Erythroblast (primary cell): Measurements from ENCODE around the gene OS9.

ENCODE experiments used
- DNase-seq, 2 experiments: peaks; one replicate each; lab custom pipeline; 2025; lab: John Stamatoyannopoulos, UW
- GATA1 ChIP-seq: IDR thresholded peaks from 2 replicates; pipeline ENCODE4 v1.6.1; 2011; ENCODE audit warnings: low read depth, mild to moderate bottlenecking, control low read depth, low read length, moderate library complexity
- POLR2A ChIP-seq: IDR thresholded peaks from 2 replicates; pipeline ENCODE4 v1.6.1; 2011; ENCODE audit warnings: mild to moderate bottlenecking, low read length

The OS9 gene

DNA sequence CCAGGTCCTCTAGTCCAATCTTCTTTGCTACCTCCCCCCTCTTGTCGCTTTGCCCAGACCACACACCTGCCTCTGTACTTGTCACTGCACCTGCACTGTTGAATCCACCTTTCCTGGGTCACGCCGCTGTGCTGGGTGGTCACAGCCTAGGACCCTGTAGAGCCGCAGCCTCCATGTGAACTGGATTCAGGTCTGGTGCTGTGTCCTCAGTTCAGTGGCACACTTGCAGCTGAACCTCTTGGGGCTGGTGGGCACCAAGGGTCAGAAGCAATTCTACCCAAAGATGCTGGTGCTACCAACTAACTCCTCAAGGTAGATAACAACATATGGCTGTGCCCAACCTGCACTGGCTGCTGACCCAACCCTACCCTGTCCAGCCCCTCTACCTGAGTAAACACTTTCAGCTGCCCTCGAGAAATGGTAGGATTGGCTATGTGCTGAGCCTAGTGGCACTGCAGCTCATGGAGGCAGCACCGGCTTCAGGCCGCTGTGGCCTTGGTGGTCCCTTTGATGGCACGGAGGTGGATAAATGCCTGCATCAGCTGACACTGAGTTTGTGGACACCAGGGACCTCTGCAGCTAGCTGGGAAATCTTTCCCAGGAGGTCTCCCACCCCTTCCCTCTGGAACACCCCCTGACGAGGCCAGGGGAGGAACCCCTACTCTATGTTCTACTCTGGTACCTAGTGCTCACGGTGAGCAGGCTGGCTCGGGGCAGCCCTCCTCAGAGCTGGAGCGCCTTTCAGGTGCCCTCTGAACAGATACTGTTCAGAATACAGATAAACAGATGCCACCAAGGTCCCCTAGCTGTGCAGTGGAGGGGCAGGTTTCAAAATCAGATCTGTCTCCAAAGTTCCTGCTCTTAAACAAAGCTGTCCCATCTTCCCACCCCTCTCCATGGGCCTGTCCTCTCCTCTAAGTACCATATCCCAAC lies 30.3 kb downstream of the OS9 start:
- TF ChIP-seq GATA1 = no peak
- TF ChIP-seq POLR2A = no peak
- no peak for DNase-seq

DNA sequence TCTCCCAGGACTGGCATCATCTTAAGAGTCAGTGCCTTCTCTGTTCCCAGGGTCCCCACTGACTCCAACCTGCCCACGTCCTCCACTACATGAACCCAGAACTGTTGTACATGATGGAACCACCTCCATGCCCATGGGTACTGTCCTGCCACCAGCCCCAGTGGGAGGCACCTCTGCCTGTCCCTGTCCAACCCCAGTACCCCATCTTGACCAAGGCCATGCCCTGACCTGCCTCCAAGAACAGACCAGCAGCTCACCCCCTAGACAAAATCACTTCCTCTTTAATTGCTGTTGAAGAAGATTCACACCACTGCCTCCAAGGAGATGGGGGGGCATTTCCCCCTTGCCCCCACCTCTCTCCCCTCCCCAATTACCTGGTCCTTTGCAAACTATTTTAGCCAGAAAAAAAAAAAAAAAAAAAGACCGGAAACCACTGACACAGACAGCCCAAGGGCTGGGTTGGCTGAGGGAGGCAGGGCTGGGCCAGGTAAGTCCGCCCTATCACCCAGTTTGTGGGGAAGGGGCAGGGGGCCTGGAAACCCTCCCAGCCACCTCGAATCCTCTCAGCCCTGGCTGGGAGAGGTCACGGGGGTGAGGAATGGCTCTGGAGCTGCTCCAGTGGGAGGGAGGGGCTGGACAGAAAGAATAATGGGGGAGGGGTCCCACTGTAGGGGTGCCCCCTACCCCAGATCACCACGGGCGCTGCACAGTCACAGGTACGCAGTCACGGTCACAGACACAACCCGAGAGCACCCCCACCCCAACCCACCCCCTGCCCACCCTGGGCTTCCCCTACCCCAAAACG lies 31.2 kb downstream of the OS9 start:
- no peak for DNase-seq
- no peak for TF ChIP-seq GATA1

DNA sequence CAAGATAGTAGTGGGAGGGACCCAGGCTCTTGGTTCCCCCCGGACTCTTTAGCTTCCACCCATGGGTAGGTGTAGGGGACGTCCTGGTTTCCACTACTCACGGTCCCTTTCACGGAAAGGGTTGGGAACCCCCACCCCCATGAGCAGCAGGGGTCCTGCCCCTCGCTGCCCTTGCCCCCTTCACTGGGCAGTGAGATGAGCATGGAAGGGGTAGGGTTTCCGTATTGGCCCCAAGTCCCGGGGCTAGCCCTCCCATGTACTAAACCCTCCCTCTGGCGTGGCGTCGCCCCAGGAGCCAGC lies 31.9 kb downstream of the OS9 start:
- DNase-seq = no peak
- TF ChIP-seq POLR2A (no peak), GATA1 (no peak)

DNA sequence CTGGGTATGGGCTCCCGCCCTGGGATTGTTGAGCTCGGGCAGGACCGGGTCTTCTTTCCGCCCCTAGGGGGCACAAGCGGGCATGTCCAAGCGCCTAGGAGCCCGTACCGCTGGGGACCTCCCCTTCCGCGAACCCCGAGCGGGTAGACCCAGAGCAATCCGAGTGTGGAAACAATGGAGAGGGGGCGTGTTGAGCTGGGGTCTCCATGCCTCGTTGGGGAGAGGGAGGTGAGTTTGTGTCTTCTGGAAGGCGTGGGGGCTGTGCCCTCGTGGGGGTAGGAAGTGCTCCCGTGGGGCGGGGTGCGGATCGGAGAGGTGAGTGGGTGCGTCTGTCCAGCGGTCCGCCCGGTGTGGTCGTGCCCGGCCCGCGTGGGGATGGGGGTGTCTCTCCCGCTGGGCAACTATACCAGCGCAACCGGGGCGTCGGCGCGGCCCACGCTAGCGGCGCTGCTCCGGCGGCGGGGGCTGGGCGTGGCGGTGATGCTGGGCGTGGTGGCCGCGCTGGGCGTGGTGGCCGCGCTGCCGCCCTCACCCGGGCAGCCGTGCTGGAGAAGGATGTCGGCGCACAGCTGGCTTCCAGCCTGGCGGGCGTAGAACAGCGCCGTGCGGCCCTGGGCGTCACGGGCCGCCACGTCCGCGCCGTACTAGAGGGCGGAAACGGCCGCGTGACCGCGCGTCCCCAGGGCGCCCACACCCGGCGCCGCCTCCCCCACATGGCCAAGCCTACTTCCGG lies 32.4 kb downstream of the OS9 start:
- TF ChIP-seq POLR2A = no peak
- DNase-seq = peak; percentile 69 to 76

DNA sequence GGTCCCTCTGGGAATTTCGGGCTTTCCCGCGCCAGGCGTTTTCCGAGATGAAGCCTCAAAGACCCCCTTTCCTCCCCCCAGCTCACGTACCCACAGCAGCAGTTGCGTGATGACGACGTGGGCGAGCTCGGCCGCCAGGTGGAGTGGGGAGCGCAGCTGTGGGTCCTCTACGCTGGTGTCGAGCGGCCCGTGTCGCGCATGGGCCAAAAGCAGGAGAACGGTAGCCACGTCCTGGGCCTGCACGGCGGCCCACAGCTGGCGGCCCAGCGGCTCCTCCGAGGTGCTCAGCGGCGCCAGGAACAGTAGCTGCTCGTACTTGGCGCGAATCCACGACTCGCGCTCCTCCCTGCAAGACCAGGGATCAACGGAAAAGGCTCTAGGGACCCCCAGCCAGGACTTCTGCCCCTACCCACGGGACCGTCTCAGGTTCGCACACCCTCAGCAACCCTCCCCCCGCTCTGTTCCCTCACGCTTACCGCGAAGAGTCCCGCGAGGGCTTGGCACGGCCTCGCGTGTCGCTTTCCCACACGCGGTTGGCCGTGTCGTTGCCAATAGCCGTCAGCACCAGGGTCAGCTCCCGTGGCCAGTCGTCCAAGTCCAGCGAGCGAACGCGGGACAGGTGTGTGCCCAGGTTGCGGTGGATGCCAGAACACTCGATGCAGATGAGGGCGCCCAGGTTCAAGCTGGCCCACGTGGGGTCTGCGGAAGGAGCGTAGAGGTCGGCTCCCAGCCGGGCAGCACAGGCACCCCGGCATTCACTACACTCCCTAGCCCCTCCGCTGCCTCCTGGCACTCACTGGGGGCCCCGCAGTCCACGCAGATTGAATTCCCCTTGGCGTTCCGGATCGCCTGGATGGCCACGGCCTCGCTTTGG lies 33.2 kb downstream of the OS9 start:
- DNase-seq = no peak
- no peak for TF ChIP-seq GATA1
- TF ChIP-seq POLR2A = no peak

DNA sequence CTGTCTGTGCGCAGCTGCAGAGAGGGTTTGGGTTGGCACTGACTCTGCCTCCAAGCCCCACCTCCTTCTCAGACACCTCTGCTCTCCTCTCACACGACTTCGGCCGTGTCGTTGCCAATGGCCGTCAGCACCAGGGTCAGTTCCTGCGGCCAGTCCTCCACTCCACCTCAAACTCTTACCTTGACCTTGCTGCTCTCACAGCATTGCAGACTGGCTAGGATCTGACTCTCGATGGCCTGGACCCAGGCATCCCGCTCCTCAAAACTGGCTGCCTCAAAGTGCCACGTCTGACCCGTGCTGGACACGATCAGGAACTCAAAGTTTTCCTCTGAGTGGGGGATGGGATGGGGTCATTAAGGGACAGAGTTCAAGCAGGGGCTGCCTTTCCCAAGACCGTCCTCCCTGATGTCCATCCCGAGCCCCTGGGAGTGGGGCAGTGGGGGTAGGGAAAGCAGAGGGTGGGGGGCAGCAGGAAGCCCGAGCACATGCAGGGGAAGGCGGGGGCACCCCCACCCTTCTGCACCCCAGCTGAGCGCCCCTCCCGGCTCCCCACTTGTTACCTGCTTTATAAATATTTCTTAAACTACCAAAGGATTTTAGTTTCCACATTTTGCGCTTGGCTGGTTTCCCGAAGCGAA lies 33.9 kb downstream of the OS9 start:
- TF ChIP-seq GATA1 (no peak), POLR2A (no peak)
- DNase-seq = no peak

DNA sequence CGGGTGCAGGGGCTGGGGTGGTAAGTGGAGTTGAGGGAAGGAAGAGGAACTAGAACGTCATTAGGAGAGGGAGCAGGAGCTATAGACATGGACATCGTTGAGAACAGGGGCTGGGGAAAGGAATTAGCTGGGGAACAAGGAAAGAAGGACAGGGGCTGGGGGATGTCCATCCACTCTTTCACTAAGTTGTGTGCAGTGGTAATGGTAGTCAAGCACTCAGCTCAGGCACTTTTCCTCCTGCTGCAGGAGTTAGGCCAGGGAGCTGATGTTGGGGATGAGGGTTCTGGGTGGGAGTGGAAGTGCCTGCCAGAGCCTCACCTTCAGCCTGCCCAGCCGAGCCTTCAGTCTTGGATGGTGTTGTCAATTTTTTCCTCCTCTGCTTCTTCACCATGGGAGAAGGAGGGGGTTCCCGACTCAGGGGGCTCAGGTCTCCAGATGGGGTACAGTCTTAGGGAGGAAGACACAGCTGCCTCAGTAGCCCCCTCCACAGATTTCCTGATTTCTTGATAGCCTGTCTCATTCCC lies 35.5 kb downstream of the OS9 start:
- DNase-seq = no peak

DNA sequence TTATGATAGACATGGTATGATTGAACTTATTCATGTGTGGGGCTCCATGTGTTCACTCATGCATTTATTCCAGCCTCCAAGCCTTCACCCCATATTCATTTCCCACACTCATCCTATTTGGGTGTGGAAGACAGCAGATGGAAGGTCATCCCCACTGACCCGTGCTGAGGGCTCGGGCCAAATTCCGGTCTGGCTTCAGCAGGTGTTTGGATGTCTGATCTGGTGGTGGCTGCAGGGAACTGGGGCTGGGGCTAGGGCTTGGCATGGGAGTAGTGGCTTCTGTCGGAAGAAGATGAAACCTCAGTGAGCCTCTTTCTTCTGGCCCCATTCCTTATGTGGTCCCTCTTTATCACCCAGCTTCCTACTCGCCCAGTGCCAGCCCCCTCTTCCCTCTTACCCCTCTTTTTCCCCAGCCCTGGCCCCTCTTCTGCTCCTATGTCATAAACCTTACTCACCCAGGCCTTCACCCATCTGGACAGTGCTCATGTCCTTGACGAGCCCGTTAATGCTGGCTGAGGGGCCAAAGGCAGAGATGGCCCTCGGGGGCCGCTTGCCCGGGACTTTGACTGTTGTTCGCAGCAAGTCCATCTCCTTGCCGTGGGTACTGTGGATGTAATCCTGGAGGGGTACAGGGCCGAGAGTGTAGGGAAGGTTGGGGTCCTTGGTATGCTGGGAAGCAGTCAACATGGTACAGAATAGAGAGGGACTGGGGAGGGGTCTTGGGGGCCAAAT lies 36.6 kb downstream of the OS9 start:
- DNase-seq = no peak
- TF ChIP-seq GATA1 = no peak
- TF ChIP-seq POLR2A = no peak

More for the DNA sequence above, 35.5 kb downstream of the OS9 start:
- TF ChIP-seq POLR2A = no peak
- TF ChIP-seq GATA1 = no peak

DNA sequence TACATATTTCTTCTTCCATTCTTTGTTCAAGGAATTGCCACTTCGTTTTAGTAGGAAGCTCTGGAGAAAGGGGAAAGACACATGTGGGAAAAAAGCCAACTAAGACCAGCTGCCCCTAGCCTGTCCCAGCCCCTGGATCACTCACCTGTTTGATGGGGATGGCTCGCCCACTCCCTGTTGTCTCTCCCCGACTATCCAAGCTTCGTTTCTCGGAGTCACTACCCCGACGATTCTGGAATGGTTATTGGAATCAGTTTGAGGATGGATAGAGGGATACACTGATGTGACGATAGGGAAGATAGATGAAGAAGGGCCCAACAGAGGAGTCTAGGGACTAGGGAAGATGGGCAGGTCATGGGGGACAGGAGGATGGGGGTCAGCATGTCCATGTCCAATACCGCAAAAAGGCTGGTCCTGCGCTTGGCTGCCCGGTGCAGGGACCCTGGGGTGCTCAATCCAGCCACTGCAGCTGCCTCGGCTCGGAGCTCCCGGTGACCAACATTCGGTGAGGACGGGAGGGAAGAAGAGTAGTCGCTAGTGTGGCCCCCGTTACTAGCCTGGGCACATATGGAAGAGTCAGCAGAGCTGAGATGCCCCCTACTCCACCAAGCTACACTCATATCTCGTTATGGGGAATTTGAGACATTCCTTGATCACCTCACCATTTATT lies 37.6 kb downstream of the OS9 start:
- TF ChIP-seq POLR2A (no peak), GATA1 (no peak)
- no peak for DNase-seq

DNA sequence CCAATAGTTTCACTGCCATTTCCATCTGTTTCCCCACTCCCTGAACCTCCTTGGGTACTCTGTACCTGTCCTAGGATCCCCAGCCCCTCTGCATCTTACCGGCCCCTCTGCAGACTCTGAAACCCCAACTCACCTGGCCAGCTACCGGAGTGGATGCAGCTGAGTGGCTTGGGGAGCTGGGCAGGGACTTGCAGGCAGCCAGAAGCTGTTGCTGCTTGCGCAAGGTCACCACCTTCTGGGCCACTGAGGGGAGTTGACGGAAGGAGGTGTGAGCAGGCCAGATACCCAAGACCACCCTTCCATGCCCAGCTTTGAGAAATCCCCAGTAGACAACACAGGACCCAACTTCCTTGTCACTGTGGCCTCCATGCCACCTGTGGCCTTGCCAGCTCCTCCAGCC lies 38.3 kb downstream of the OS9 start:
- no peak for DNase-seq
- TF ChIP-seq POLR2A (no peak), GATA1 (no peak)

DNA sequence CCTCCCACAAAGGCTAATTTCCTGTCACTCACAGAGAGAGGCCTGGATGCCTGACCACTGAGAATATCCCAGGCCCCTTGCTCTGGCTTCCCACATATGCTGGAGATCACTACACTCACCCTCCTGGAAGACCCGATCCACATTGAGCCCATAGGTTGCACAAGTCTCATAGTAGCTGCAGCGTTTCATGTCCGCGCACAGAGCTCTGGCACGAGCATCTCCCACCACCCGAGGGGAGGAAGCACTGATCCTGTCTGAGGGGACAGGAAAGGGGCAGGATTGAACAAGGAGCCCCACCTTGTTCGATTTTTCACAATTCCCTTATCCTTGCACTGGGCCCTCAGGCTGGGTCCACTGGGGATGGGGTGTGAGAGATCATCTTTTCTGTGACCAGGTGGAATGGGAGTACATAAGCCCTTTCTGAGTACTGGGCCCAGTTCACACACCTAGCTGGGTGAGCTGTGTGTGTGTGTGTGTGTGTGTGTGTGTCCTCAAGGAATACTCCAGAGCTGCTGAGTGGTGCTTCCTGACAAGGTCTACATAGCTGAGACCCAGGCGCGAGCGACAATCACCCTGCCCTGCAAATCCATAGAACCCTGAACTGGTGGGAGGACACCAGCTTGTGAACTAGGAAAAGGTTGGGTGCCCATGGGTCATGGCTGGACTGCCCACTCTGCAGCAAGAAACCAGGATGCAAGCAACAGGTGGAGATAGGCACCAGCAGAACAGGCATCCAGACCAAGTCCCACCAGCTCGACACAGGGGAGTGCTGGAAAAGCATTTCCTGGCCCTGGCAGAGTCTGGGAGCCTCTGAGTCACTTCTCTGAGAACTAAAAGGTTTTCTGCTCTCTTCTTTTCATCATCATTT lies 39.0 kb downstream of the OS9 start:
- TF ChIP-seq POLR2A = no peak
- no peak for TF ChIP-seq GATA1
- no peak for DNase-seq
